Medulla oblongata (tissue), 1 donor: ENCODE data around the gene TNIK.
"Not testable (repeated sequence)": the region's sequence is repeated elsewhere in the genome, so short reads cannot be mapped to it uniquely, and the experiment has no call there.

Experiments used
- DNase-seq: peaks from one replicate; pipeline ENCODE4 v3.0.0-alpha.2; 2015; ENCODE audit errors: extremely low spot score

TNIK gene

DNA sequence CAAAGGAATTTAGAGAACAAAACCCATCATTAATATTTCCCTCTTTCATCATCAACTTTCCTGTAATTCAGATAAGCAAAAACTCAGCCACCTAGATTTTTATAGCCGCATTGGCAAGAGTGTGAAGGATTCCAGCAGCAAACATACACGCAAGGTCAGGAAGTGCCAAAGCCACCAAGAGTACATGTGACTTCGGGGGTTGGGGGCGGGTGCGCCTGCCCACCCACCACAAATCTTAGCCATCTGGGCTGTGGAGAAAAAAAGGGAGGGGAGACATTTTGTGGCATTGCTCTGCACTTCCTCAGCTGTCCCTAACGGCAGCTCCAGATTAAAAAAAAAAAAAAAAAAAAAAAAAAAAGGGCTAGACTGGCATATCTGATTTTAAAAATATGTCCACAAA lies 148.4 kb downstream of the TNIK start:
- DNase-seq: no peak

GRCh38 chr3:171309906-171310359 lies 150.3 kb downstream of the TNIK start:
- DNase-seq: no peak

DNA sequence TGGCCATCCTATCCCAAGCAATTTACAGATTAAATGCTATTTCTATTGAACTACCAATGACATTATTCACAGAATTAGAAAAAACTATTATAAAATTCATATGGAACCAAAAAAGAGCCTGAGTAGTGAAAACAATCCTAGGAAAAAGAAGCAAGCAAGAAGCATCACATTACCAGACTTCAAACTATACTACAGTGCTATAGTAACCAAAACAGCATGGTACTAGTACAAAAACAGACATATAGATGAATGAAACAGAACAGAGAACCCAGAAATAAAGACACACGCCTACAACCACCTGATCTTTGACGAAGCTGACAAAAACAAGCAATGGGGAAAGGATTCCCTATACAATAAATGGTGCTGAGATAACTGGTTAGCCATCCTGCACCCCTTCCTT lies 152.2 kb downstream of the TNIK start:
- DNase-seq: no peak

DNA sequence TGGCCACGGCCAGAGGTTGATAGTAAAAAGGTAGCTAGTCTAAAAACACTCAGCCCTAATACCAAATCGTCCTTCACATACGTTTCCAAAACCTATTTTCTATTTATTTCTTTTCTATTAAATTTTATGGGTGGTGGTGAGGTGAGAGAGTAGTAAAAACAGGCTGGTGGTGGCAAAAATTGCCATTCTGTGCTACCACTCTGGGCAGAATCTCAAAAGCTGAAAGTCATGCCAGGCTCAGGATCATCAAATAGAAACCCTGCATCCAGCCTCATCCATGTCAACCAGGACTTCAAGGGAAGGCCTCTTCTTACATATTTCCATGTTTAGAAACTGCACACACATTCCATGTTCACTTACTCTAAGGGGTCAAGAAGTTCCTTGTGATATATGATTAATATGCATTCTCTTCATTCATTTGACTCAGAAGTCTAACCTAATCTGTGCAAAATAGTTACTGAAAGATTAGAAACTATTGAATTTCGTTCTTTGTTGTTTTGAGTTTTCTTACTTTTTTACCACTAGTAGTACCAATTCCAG lies 153.1 kb downstream of the TNIK start:
- no peak for DNase-seq

GRCh38 chr3:171306631-171307030 lies 153.6 kb downstream of the TNIK start:
- DNase-seq: peak; percentile 86

DNA sequence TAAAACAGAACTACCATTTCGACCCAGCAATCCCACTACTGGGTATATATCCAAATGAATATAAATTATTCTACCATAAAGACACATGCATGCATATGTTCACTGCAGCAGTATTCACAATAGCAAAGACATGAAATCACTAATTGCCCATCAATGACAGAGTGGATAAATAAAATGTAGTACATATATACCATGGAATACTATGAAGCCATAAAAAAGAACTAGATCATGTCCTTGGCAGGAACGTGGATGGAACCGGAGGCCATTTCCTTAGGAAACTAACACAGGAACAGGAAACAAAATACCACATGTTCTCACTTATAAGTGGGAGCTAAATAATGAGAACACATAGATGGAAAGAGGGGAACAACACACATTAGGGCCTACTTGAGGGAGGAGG lies 154.4 kb downstream of the TNIK start:
- not testable (repeated sequence) for DNase-seq

- not testable (repeated sequence) for DNase-seq
Observed at GRCh38 chr3:171304498-171304897, 155.7 kb downstream of the TNIK start.

DNA sequence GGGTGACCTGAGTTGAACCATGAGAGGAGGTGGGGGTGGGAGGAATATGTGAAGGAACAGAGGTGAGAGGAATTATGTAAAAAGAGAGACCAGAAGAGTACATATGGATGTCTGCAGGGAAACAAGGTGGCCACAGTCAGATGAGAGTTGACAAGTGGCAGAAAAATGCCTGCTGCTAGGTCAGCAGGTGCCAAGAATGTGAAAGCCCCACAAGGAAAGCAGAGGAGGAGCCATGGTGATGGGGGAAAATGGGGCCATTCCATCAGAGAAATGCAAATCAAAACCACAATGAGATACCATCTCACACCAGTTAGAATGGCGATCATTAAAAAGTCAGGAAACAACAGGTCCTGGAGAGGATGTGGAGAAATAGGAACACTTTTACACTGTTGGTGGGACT lies 156.2 kb downstream of the TNIK start:
- DNase-seq: not testable (repeated sequence)

GRCh38 chr3:171301998-171302397 lies 158.2 kb downstream of the TNIK start:
- DNase-seq: no peak

GRCh38 chr3:171301002-171301401 lies 159.2 kb downstream of the TNIK start:
- DNase-seq: no peak

GRCh38 chr3:171297951-171298350 lies 162.3 kb downstream of the TNIK start:
- no peak for DNase-seq

- DNase-seq: no peak
Observed at GRCh38 chr3:171297207-171297606, 163.0 kb downstream of the TNIK start.

DNA sequence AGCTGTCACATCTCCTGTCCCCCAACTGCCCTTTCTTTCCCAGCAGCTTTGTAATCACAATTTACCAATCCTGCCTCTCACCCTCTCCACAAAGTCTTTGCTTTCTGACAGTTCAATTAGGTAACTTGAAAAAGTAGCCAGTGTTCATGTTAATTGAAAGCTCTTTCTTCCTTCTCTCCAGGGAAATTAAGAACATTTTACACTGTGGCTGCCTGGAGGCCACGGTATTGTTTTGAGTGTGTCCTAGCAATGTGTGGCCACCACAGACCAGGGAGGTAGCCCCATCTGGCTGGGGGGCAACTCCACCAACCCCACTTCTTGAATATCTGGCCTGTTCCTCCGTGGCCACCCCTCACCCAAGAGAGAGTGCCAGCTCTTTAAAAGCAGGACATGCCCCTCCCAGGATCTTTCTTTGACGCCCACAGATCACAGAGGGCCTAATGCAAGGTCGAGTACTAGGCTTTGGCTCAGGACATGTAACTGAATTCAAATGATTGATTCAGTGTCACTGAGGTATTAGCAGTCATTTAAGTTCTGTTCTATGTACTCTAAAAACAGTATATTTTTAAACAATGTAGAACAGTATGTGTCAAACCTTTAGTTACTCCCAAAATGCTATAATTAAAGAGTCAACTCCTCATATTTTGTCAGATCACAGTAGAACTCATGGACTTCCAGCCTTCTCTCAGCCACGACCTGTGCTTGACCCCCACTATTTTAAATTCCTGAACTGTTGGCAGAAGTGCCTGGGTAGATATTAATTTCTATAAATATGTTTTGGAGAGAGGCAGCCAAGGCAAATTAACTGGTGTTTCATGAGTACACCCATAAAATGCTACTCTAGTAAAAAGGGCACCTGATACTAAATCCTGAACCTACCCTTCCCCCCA lies 164.5 kb downstream of the TNIK start:
- DNase-seq: no peak

DNA sequence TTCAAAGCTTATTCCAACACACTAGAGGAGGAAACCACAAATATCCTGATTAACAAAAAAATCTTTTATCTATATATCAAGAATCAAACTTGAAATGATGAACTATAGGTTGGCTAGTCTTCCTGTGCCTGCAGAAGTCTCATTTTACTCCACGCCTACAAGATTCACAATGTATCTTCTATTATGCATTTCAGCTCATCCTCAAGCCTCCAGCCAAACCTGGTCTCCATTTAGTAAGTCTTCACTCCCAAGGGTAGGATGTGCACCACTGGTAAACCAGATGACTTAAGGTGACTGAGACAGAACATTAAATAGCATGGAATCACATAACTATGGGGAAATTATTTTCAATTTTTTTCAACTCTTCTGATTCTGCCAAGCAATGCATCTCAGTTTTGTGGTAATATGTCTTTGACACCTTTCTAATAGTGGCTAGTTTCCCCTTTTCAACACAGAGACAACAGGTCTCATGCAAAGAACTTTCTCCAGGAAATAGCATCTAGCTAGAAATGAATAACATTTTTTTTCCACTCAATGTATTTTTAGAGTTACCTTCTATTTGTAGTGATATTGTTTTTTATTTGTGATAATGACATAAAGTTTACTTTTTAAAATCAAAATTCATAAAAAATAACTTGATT lies 166.9 kb downstream of the TNIK start:
- no peak for DNase-seq

DNA sequence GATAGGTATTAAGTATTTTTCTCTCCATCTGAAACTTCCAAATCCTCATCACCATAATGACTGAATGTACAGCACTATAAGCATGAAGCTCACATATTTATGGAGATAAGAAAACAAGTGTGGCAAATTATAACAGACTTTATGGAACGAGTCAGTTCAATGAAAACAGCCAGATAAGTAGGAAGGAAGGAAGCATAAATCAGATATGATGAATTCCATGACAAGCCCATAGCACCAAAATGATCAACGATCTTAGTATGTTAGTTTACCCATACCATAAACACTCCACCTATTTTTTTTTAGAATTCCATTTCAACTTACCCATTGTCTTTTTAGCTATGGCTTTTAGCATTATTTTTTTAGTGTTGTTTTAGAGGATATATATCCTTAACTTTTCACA lies 169.5 kb downstream of the TNIK start:
- DNase-seq: no peak

- no peak for DNase-seq
Observed at GRCh38 chr3:171289291-171289690, 170.9 kb downstream of the TNIK start.

DNA sequence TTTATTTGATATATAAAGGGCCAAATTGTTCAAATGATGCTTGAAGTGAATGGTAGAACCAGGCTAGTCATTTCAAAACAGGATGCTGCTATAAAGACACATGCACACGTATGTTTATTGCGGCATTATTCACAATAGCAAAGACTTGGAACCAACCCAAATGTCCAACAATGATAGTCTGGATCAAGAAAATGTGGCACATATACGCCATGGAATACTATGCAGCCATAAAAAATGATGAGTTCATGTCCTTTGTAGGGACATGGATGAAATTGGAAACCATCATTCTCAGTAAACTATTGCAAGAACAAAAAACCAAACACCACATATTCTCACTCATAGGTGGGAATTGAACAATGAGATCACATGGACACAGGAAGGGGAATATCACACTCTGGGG lies 172.4 kb downstream of the TNIK start:
- not testable (repeated sequence) for DNase-seq

DNA sequence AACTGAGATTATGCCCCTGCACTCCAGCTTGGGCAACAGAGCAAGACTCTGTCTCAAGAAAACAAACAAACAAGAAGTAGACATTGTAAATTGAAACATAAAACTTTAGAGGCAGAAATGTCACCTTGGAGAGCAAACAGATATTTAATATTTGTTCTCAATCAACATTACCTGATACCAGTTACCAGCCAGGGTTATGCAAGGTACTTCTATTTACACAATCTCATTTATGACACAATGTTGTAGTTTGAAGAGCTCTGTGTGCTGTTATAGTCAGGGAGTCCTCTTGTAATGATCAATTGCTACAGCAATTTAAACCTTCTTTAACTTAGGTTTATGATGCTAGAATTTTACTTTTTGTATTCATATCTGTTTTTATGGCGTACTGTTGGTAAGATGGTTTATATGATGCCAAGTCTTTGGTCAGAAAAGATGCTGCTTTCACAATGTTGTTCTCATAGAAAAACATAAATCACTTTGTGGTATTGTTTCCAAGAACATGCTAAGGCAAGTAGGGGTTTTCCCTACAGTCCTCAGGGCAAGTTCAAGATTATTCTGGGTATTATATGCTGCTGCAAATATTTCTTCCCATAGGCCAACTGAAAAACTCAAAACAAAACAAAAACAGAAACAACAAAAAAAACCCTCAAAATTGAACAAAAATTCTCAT lies 173.5 kb downstream of the TNIK start:
- no peak for DNase-seq

GRCh38 chr3:171285287-171285686 lies 174.9 kb downstream of the TNIK start:
- DNase-seq: no peak

DNA sequence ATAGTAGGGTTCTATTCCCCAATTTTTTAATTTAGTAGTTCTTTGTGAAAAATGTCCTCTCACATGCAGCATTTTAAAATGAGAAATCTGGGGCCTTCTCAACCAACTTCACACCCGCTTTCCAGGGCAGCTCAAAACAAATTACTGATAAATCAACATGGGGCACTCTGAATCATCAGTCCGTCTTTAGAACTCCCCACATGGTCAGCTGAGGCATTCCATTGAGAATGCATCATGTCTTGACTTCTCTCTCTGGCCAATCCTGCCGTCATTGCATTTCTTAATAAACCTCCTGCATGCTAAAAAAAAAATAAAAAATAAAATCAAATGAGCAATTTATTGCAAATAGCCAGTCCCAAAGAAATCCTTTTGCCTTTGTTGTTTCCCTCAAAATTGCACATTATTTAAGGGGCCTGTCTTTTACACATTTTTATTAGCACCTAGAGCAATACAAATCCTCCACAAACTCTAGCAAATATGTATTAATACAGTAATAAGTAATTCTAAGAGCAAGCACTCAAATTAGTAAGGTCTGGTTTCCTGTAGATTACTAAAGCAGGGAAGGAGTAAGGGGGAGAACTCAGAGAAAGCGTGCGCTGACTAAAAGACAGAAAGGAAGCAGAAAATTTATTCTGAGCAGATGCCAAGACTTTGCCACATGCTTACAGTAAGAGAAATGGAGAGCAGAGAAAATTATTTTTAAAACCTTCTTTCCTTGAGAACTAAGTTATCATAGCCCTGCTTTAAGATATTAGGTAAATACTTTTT lies 175.7 kb downstream of the TNIK start:
- no peak for DNase-seq

- no peak for DNase-seq
Observed at GRCh38 chr3:171283848-171284222, 176.4 kb downstream of the TNIK start.
